HG03439 (cell line): ENCODE data around the gene MARCHF10.
A peak's percentile ranks its signal among the peaks of the same experiment; 100 is the strongest.

Source experiments
- ATAC-seq: cut with Tn5 transposase; IDR thresholded peaks from one replicate; pipeline ENCODE4 v1.9.1; 2021; ENCODE audit warnings: mild to moderate bottlenecking, moderate library complexity; ENCODE audit not compliant: unreplicated experiment

MARCHF10 gene

DNA sequence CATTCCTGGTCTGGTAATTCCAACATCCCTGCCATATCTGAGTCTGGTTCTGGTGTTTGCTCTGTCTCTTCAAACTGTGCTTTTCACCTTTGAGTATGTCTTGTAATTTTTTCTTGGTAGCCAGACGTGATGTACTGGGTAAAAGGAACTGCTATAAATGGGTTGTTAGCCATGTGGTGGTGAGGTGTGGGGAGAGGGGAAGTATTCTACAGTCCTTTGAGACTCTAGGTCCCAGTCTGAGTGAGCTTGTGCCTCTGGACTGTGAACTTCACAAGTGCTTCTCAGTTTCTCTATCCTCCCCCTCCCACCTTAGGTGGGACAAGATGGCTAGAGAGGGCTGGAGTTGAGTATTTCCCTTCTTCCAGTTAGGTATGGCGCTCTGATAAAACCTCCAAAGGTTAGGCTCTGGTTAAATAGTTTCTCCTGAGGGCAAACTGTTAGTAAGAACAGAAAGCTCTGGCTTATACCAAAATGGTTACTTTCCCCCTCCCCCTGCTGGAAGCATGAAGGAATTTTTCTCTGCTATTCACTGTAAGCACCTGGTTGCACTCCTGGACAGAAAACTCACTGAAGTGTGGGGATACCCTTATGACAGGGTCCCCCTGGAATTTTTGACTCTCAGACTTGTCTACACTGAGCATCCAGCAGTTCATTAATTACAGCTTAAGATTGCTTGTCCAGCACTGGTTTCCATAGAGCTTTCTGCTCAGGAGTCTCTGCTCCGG lies 87.8 kb downstream of the MARCHF10 start:
- ATAC-seq = no peak

GRCh38 chr17:62719586-62719985 lies 88.5 kb downstream of the MARCHF10 start:
- no peak for ATAC-seq

GRCh38 chr17:62718429-62718828 lies 89.7 kb downstream of the MARCHF10 start:
- ATAC-seq = no peak

- ATAC-seq = no peak
Measured at GRCh38 chr17:62717889-62718288, 90.2 kb downstream of the MARCHF10 start.

DNA sequence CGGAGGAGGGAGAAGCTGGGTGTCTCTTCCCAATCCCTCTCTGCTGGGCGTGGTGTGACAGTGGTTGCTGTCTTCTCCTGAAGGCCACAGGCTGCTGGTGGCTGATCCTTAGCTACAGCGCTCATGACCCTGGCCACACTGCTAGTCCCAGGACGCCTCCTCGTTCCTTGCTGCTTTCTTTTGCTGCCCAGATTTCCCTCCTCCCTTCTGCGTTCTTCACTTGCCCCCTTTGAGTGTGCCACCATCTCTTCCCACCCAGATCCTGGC lies 90.6 kb downstream of the MARCHF10 start:
- ATAC-seq = no peak

DNA sequence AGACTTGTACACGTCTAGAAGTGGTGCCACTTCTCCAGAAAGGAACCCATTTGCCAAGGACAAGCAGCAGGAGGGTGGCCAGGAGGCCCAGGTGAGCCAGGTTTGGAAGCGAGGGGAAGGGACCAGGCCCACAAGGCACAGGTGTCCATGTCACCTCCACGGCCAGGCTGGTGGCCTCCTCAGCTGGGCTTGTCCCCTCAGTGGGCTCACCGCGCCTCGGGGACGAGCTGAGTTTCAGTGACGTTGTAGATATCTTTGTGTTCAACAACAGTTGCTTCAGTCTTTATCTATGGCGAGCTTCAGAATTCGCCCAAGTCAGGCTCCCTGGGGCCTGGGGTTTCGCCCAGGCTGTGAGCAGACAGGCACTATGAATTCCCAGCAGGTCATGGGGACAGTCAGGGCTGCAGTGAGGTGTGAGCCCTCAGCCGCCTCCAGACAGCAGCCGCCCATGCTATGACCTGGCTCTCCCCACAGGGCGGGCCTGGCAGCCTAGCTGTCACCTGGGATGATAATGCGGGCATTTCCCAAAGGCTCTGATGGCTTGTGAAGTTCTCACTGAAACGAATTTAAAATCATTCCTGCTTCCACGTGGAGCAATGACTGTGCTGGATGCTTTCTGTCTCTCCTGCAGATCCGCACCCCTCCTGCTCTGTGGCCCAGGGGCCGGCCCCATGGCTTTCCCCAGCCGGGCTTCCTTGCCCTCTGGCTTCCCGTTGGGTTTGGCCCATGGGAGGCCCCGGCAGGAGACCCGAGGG lies 91.1 kb downstream of the MARCHF10 start:
- ATAC-seq = no peak

- ATAC-seq = no peak
Measured at GRCh38 chr17:62715882-62716390, 92.2 kb downstream of the MARCHF10 start.

DNA sequence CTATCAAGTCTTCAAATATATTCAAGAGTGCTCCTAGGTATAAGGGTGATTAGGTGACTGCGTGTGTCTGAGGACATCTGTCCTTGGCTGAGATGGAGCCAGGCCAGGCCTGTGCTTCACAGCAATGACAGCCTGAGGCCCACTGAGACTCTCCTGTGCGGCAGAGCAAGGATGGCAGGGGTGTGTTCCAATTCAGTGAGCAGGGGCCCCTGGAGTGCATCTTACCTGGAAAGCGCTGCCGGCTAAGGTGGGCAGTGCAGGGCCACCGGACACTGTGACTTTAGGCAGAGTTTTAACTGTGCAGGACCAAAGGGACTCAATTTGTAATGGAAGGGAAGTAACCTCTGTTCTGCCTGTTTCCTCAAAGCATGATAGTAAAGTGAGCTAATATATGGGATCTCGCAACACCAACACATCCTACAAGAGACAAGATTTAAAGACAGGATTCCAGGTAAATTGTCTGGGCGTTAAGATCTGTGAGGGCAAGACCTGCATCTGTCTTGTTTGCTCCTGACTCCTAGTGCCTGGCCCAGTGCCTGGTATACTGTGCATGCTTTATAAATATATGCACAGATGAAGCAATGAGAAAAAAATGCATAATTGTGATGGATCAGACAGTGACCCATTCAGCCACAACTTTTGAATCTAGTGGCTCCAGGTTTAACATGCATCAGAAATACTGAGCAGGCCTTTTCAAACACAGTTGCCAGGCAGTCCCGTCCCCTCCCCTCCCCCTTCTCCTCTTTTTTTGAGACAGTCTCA lies 93.9 kb downstream of the MARCHF10 start:
- ATAC-seq = no peak

- ATAC-seq = no peak
Measured at GRCh38 chr17:62713086-62713881, 94.8 kb downstream of the MARCHF10 start.

DNA sequence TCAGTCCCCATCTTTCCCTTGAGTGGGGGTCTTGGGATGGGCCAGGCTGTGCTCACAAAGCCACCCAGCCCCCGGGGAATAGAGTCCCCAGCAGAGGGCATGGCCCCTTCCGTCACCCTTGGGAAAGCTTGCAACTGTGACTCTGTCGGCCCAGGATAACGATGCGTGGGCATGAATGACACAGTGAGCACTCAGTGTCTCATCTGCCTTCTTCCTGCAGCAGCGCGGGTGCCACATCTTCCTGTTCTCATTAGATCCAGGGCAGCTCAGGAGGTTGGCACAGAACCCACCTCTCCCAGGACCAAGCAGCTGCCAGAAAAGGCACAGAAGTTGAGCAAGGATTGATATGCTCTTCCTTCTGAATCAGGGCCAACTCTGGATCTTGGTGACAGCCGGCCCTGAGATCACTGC lies 95.9 kb downstream of the MARCHF10 start:
- ATAC-seq = no peak

DNA sequence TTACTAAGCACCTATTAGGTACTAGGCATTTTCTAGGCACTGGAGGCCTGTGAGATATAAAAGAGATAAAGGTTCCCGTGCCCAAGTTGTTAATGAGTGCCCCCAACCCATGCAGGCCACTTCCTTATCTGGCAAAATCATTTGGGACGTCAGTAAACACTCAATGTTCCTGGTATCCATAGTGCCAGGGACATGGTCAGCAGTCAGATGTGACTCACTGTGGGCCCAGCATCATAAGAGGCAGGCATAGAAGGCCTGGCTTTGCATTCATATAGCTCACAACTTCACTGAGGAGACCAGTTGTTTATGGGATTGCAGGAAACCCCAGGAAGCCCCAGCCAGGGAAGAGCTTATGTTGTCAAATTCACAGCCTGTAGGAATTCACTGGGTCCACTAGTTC lies 99.5 kb downstream of the MARCHF10 start:
- no peak for ATAC-seq

DNA sequence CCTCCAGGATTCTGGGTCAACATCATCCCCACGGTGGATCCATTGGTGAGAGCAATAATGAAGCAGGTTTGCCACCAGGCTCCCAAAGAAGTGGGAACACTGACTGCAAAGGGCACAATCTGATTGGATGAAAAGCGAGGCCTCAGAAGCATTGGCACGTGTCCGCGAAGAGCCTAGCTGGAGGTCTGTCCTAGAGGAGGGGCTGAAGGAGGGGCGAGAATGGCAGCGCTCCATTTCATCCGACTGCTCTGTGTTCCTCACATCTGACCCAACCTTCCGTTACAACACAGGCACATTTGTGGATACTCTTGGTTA lies 100.7 kb downstream of the MARCHF10 start:
- no peak for ATAC-seq

- ATAC-seq = no peak
Measured at GRCh38 chr17:62706598-62707424, 101.3 kb downstream of the MARCHF10 start.

- ATAC-seq = no peak
Measured at GRCh38 chr17:62705778-62706597, 102.1 kb downstream of the MARCHF10 start.

GRCh38 chr17:62705156-62705777 lies 102.8 kb downstream of the MARCHF10 start:
- ATAC-seq = no peak

GRCh38 chr17:62704381-62704971 lies 103.6 kb downstream of the MARCHF10 start:
- ATAC-seq = no peak

DNA sequence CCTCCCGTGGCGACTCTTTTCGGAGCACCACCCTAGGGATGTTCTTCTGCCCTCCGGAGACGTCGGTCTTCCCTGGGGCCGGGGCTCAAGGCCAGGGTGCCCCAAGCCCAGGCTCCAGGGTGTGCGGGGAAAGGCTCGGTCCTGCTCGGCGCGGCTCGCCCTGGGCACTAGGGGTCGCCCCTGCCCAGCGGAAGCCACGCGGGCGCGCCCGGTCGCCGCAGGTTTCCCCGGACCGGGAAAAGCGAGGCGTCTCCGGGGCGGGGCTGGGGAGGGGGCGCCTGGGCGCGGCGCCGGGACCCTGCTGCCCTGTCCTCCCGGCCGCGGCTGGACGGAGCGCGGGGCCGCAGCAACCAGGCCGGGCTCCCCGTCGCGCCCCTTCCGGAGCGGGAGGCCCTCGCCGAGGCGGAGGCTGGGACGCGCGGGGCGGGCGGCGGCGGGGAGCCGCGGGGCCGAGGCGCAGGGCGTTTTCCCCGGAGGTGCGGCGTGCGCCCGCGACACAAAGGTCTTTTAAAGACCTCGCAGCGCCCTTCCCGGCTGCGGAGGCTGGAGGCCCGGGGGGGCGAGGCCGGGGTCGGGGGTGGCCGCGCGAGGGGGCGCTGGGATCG lies 104.2 kb downstream of the MARCHF10 start:
- peak; percentile 71 for ATAC-seq

DNA sequence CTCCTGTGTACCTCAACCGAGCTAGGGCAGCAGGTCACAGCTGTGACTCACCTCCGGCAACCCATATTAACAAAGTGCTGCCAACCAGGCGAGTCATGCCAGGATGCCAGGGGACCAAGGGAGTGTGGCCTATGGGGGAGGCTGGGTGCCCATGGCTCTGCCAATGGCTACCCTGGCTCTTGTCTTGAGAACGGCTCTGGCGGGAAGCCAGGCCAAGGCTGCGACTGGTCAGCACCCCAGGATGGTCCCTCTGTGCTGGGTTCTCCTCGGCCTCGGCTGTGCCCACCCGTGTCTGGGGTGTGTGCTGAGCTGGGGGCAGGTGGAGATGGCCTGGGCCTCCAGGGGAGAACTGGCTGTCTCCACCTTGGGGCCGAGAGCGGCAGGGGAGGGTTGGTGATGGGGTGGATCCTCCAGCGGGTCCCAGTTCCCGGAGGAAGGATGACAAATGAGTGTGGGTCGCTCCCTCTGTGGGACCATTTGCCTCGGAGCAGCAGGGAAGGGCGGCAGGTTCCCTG lies 104.8 kb downstream of the MARCHF10 start:
- no peak for ATAC-seq
